Cerebellar cortex (tissue), 1 donor: ENCODE data around the gene SEC31A.
"Not testable (repeated sequence)": the region's sequence is repeated elsewhere in the genome, so short reads cannot be mapped to it uniquely, and the experiment has no call there.

ENCODE experiments used
- DNase-seq: peaks from one replicate; pipeline ENCODE4 v3.0.0-alpha.2; 2015; ENCODE audit warnings: low spot score

The SEC31A gene

GRCh38 chr4:82890901-82891706, at the start of gene SEC31A:
SEC31A (minus strand) TSS chr4:82891153; CDS start chr4:82881936, 9,217 bp downstream.
- peak; percentile 95 for DNase-seq

DNA sequence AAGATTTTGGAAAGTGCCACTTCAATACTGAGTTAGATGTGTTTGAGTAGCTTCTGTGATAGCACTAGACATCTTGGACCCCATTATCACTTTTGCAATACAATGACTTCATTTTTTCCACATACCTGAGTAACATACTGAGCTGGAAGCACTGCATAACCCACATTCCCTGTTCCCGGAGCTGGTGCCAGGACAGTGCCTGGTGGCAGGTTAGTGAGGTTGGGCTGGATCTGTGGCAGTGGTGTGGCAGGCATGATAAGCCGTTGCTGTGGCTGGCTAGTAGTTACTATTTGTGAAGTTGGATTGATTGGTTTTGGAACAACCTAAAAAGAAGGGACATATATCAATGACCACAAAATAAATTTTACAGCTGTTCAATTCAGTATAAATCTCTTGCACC, 48.5 kb upstream of the SEC31A start:
- DNase-seq: no peak

DNA sequence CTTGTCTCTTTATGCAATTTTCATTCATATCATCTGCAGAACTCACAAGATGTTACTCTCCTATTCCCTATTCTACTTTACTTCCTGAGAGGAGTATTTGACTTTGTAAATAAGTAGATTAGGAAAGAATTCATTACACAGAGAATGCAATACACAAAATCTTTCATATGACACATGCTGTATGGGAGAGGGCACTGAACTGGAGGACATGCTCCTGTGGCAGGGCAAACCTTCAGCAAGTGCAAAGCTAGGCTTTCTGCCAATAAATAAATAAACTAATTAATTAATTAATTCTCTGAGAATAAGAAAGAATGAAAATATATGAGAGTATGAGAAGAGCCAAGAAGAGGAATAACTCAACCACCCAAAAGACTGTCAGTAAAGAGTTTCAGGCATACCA, 43.5 kb upstream of the SEC31A start:
- no peak for DNase-seq

- DNase-seq: no peak
These were observed 40.1 kb upstream of the SEC31A start for GRCh38 chr4:82930848-82931755.

GRCh38 chr4:82921795-82922194, 30.8 kb upstream of the SEC31A start:
- no peak for DNase-seq

GRCh38 chr4:82919386-82919785, 28.4 kb upstream of the SEC31A start:
- DNase-seq: no peak

DNA sequence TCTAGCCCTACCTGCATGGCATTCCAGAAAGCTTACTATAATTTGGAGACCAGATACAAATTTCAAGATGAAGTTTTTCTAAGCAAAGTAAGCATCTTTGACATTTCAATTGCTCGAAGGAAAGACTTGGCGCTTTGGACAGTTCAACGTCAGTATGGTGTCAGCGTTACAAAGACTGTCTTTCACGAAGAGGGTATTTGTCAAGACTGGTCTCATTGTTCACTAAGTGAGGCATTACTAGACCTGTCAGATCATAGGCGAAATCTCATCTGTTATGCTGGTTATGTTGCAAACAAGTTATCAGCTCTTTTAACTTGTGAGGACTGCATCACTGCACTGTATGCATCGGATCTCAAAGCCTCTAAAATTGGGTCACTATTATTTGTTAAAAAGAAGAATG, 27.1 kb upstream of the SEC31A start:
- no peak for DNase-seq

- not testable (repeated sequence) for DNase-seq
These were observed 23.0 kb upstream of the SEC31A start for GRCh38 chr4:82913968-82914367.

DNA sequence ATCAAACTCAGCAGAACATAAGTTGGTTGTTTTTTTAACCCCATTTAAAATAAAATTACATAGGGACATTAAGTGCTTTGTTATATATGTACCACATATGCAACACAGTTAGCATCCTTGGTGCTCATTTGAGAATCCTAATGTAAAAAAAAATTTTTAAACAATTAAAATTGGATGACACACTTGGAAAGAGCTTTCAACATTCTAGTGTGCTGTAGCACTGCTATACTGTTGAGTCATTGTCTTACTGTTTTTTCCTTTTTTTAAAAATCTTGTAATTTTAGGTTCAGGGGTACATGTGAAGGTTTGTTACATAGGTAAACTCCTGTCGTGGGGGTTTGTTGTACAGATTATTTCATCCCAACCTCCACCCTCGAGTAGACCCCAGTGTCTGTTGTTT, 22.4 kb upstream of the SEC31A start:
- no peak for DNase-seq

DNA sequence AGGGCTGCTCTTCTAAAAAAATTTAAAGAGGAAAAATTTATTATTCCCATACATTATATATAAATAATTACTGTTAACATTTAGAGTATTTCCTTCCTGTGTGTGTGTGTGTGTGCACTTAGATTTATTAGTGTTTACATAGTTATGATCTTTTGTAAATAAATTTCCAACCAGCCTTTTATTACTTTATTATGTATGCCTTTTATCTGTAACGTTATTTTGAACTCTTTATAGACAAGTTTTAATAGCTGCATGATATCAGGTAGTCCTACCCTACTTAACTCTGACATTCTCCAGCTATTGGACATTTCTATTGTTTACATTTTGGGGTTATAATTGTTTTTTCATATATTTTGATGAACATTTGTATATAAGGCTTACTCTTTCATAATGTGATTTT, 18.4 kb upstream of the SEC31A start:
- DNase-seq: no peak

- DNase-seq: no peak
These were observed 15.5 kb upstream of the SEC31A start for GRCh38 chr4:82906469-82906868.

GRCh38 chr4:82905205-82905604, 14.3 kb upstream of the SEC31A start:
- DNase-seq: no peak

GRCh38 chr4:82903737-82904136, 12.8 kb upstream of the SEC31A start:
- no peak for DNase-seq

- DNase-seq: no peak
These were observed 10.3 kb upstream of the SEC31A start for GRCh38 chr4:82901183-82901718.

DNA sequence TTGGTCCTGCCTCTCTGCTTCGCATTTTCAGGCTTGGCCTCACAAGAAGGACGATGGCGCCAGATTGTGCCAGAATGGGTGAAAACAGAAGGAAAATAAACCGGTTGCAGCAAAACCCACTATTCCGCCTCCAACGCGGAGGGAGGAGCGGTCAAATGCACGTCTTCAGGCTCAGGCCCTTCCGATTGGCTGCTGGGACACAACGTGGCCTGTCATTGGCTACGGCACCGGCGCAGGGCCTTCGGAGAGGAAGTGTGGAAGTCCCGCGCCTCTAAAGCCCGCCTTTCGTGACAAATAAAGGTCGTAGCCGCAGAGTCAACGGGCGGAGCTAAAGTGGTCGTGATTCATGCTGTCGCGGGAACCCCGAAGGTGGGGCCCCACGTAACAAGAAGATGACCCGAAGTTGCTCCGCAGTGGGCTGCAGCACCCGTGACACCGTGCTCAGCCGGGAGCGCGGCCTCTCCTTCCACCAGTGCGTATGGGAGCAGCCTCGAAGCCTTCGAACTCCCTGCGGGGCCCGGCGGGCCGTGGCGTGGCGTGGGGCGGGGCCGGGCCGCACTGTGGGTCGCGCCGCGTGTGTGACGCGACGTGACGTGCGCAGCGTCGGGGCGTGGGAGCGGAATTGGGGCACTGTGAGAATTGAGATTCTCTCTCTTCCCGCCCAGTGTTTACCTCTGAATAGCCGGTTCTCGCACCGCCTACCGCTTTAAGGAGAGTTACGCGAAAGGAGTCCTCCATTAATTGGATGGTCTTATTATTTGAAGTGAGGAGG, 9.6 kb upstream of the SEC31A start, which contains the start of gene THAP9:
Gene THAP9 (plus strand): TSS at position 325 of the 772 bp plus-strand sequence. CDS start 68 bp downstream, at position 393.
- peak; percentile 100 for DNase-seq

GRCh38 chr4:82900066-82900410, 9.1 kb upstream of the SEC31A start:
- DNase-seq: no peak

- peak; percentile 16 for DNase-seq
These were observed 8.6 kb upstream of the SEC31A start for GRCh38 chr4:82899374-82900065.

DNA sequence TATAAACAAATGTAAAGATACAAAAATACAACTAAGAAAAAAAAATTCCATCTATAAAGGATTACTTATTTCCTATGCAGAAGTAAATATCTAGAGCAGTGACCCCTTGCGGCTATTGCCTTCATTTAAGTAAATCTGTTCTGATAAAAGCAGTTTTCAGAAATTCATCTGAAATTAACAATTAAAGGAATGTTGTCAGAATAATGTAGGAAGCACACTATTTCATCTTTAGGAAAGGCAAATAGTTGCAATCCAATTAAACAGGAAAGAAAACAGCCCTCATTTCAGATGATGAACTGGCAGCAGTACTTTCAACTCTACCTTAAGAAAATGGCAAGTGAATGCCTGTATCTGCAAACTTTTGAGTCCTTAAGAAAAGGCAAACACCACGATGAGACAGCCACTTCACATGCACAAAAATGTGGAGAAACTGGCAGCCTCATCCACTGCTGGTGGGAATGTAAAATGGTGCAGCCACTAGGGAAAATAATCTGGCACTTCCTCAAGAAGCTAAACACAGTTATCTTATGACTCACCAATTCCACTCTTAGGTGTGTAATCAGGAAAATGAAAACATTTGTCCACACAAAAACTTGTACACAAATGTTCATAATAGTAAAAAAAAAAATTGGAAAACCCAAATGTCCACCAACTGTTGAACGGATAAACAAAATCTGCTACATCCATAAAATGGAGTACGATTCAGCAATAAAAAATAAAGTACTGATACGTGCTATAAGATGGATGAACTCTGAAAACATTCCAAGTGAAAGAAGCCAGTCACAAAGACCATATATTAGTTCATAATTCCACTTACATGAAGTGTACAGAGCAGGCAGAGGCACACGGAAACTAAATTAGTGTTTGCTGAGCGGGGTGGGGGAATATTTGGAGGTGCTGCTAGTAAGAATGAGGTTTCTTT, 7.6 kb upstream of the SEC31A start:
- DNase-seq: peak; percentile 21

DNA sequence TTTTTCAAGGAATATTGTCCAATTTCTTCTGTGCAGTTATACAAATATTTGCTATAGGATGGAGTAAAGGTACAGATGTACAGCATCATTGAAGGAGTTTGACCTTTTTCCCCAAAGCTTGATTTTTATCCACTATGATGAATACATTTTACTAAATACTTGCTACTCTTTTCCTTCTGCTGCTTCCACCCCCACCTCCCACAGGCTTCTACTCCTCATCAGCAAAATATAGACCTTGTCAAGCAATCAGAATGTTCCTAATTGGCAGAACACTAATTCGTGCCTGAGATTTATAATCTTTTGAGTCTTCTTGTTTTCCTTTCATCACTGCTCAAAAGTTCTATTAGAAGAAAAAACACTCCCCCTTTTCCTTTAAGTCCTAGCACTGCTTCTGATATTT, 5.8 kb upstream of the SEC31A start:
- DNase-seq: no peak

DNA sequence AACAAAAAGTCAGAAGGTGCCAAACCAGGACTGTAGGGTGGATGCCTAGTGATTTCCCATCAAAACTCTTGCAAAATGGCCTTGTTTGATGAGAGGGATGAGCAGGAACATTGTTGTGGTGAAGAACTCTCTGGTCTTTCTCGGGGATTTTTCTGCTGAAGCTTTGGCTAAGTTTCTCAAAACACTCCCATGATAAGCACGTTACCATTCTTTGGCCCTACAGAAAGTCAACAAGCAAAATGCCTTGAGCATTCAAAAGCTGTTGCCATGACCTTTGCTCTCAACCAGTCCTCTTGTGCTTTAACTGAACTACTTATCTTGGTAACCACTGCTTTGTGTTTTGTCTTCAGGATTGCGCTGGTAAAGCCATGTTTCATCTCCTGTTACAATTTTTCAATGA, 3.0 kb upstream of the SEC31A start:
- no peak for DNase-seq
